ENCODE results near the gene LRP8. TPM values are rescaled to one million over a fixed set of nuclear protein-coding genes. Genes with fewer than 3 reads are reported as not detected.
A peak's percentile ranks its signal among the peaks of the same experiment; 100 is the strongest.

LRP8 gene
- polyA plus RNA-seq, 6 donors from 2014 or later, result 0.21 to 1.5 (median 0.57) TPM; not detected in 1

DNA sequence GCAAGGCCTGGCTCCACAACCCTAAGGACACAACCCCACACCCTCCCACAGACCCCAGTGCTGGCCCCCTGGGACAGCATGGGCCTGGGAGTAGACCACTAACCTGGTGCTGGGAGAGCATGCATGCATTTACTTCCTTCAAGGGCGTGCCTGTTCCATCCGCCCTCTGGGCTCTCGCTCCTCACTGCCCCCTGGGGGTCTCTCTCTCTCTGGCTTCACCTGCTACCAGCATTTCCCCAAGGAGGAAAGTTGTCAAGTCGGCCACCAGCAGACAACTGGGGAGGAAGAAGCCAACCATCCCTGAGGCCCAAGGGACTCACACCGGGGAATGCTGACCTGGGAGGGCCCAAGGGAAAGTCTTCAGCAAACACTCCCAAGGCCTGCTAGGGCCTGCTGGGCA is 6.5 kb downstream of the LRP8 start:
- peaks cover 0 to 4% (median 0%) of the 10 kb centered on the region in 3 donors for H3K27me3 Mint-ChIP-seq
- ATAC-seq (ENCODE audit: low read depth in 2 of 2) (no peak), DNase-seq (no peak)
- peaks cover 23 to 38% (median 29%) of the 10 kb centered on the region in 3 donors for H3K4me1 Mint-ChIP-seq
- no peaks in the 10 kb centered on the region for H3K36me3 Mint-ChIP-seq
- H3K4me3 Mint-ChIP-seq, result no peak overlapping the region
- no peak overlapping the region for H3K27ac Mint-ChIP-seq
- no peaks in the 10 kb centered on the region for H3K9me3 Mint-ChIP-seq

DNA sequence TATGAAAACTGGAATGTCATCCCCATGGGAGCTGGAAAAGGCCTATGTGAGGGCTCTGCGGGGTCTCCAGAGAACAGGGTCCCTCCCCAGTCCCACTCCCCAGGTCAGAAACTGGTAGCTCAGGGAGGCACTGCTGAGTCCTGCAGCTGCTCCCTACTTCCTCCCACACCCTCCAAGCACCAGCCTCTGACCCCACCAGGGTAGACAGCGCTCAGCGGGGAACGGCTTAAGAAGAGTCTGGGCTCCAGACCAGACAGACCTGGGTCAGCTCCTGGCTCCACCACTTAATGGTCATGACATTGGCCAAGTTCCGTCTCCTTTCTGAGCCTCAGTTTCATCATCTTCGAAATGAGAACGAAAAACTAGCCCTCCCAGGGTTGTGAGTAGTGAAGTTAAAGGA is 7.2 kb downstream of the LRP8 start:
- ATAC-seq (ENCODE audit: low read depth in 2 of 2) (no peak), DNase-seq (no peak)
- peaks cover 0 to 4% (median 0%) of the 10 kb centered on the region in 3 donors for H3K27me3 Mint-ChIP-seq
- H3K36me3 Mint-ChIP-seq, result no peaks in the 10 kb centered on the region
- no peaks in the 10 kb centered on the region for H3K9me3 Mint-ChIP-seq
- H3K4me1 Mint-ChIP-seq, result peaks cover 16 to 35% (median 25%) of the 10 kb centered on the region in 3 donors
- H3K4me3 Mint-ChIP-seq, result no peak overlapping the region
- no peak overlapping the region for H3K27ac Mint-ChIP-seq

DNA sequence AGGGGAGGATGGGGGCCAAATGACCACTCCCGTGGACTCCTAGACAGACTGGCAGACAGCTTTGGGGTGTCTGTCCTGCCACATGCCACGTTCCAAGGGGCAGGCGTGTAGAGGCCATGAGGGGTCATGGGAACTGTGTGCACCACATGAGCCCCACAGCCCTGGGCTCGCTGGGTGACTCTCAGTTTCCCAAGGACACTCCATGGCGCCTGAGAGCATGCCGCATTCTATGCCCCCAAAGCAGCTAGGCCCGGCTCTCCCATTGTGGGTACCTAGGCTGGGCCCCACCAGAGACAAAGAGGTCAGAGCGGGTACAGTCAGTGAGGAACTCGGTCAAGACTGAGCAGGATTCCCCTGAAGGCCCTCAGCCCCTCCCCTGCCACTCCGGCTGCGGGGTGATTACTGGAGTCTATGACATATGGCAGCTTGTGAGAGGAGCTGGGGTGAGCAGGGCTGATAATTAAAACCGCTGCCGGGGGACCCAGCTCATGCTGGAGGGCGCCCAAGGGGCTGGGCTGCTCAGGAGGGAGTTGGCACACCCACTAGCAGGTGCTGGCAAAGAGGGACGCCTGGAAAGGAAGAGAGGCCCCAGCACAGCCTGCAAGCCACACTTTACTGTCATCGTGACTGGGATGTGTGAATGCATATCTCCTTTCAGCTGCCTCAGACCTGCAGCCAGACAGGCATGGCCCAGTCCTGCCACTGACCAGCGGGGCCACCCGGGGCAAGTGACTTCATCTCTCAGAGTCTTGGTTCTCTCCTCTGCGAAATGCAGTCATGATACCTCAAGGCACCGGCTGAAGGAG is 8.4 kb downstream of the LRP8 start:
- DNase-seq (no peak), ATAC-seq (ENCODE audit: low read depth in 2 of 2) (no peak)
- peaks cover 16 to 33% (median 20%) of the 10 kb centered on the region in 3 donors for H3K4me1 Mint-ChIP-seq
- peaks cover 0 to 4% (median 0%) of the 10 kb centered on the region in 3 donors for H3K27me3 Mint-ChIP-seq
- H3K4me3 Mint-ChIP-seq, result no peak overlapping the region
- H3K9me3 Mint-ChIP-seq, result no peaks in the 10 kb centered on the region
- no peaks in the 10 kb centered on the region for H3K36me3 Mint-ChIP-seq
- peak overlapping the region in 2 of 6 donors; percentile 63 to 69 for H3K27ac Mint-ChIP-seq

DNA sequence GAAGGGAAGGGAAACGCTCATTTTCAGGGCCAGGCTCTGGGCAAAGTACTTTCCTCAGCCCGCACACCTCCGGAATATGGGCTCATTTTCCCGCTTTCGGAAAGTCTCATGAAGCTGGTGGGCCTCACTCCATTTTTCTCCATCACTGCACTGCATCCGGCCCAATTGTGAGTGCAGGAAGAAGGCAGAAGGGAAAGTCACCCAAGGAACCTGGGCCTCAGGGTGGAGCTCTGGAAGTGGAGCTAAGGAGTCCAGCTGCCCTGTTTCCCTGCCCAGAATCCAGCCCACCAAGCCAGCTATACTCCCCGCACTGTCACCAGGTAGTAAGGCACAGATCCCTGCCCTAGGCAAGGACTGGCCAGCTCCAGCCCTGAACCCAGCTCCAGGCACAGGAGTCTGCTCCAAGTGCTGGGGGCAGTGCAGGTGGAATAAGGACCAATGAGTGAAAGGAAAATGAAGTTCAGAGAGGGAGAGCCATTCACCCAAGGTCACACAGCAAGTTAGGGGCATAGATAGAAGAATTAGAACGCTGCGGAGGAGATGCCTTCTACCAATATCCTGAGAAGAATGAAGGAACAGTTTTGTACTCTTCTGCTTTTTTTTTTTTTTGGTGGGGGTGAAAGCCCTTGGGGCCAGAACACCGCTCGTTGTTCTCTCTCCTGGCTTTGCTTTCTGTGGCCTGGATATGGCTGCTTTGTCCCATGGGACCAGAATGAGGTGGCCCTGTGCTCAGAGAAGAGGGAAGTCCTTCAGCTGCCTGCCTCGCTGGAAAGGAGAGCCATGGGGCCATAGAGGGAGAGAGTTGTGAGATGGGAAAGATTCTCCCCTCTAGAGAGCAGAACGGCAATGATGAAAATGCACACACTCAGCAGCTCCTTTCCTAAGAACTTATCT is 10.0 kb downstream of the LRP8 start:
- no peaks in the 10 kb centered on the region for H3K9me3 Mint-ChIP-seq
- H3K27me3 Mint-ChIP-seq, result peaks cover 0 to 4% (median 0%) of the 10 kb centered on the region in 3 donors
- peak overlapping the region in 2 of 6 donors; percentile 48 to 62 for H3K27ac Mint-ChIP-seq
- H3K36me3 Mint-ChIP-seq, result no peaks in the 10 kb centered on the region
- ATAC-seq (ENCODE audit: low read depth in 2 of 2) (peak; percentile 41 to 47), DNase-seq (no peak)
- H3K4me3 Mint-ChIP-seq, result peak overlapping the region in 1 of 8 donors; percentile 2
- peaks cover 23 to 42% (median 28%) of the 10 kb centered on the region in 3 donors for H3K4me1 Mint-ChIP-seq

DNA sequence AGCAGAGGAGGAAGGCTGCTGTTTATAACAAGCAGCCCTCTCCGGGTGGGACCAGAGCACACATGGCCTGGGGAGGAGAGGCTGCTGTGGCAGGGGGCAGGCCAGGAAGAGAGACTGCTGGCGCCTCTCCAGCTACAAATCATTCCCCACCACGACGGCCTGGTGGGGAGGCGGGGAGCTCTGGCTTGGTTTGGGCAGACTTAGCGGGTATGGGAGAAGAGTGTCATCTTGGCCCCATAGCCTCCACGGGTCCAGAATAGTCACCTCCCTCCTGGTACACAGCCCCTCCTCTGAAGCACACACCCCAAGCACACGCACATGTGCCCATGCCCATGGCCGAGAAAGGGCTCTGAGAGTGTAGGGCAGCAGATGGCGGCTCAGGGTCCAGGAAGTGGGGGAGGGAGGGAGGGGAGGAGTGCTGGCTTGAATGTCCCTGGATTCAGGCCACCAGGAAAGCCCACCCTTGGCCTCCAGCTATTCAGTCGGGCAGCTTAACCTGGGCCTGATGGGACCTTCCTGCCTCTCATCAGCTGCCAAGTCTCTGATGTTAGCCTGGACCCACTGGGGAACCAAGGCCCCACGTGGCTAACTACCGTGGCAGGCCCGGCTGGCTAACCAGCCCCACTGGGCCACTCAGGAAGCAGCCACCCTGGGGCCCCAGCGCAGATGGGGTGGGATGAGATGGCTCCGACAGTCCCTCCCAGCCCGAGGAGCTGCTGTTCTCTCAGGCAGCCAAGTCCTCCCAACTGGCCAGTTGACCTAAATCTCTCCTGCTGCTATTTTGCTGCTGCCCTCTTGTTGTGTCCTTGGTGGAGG is 10.9 kb downstream of the LRP8 start:
- H3K27ac Mint-ChIP-seq, result peak overlapping the region in 2 of 6 donors; percentile 70 to 75
- ATAC-seq (ENCODE audit: low read depth in 2 of 2) (no peak), DNase-seq (no peak)
- peaks cover 0 to 4% (median 0%) of the 10 kb centered on the region in 3 donors for H3K27me3 Mint-ChIP-seq
- H3K4me1 Mint-ChIP-seq, result peaks cover 19 to 42% (median 28%) of the 10 kb centered on the region in 3 donors
- no peak overlapping the region for H3K4me3 Mint-ChIP-seq
- no peaks in the 10 kb centered on the region for H3K9me3 Mint-ChIP-seq
- no peaks in the 10 kb centered on the region for H3K36me3 Mint-ChIP-seq

DNA sequence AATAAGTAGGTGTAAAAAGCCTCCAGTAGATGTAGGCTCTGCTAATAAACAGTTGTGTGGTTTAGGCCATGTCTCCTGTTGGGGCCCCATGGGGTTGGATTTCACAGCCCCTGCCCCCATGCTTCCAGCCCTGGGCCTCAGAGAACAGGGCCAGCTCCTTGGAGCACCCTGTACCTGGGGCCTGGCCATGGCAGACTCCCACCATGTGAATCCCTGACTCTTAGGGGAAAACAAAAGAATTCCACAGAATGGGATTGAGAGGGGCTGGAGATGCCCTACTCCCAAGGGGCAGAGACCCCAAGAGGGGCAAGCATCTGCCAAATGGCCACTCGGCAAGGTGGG is 11.5 kb downstream of the LRP8 start:
- Mint-ChIP-seq H3K36me3 (no peaks in the 10 kb centered on the region), H3K4me3 (peak overlapping the region in 1 of 8 donors; percentile 12), H3K9me3 (no peaks in the 10 kb centered on the region), H3K27ac (peak overlapping the region in 2 of 6 donors; percentile 70 to 75), H3K27me3 (peaks cover 0 to 4% (median 0%) of the 10 kb centered on the region in 3 donors), H3K4me1 (peaks cover 19 to 38% (median 33%) of the 10 kb centered on the region in 3 donors)
- DNase-seq (no peak), ATAC-seq (ENCODE audit: low read depth in 2 of 2) (no peak)

DNA sequence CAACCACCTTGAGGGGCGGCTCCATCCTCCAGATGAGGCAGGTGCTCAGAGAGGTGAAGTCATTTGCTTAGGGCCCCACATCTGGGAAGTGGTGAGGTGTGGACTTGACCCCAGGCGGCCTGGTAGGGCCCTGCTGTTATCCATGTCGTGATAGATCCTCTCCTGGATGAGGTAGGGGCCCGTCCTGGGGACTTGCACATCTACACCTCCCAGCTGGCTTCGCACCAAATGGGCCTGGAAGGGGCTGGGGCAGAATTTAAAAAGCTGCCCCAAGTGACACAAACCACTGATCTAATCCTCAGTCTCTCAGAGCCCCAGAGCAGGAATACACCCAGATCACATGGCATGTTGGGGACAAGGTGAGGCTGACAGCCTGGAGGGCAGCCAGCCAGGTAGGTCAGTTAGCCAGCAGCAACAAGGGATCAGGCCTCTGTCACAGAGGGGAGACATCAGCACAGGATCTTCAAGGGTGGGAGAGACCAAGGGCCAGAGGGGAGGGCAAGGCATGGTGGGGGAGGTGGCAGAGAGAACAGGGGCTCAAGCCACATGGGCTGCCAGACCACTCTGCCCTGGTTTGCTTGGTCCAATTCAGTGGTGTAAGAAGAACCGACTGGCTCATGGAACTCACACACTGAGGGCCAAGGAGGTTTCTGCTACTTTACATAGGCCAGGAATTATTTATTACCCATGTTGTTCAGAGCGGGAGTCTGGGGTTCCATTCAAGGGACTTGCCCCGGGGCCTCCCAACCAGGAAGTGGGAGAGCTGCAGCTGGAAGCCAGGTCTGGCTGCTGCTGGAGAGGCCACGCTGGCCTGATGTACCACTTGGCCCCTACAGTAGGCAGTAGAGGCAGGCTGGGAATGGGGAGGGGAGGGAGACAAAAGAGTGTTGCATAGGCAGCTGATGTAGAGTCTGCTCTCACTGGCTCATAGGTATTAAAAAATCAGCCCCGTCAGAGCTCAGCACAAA is 12.1 kb downstream of the LRP8 start:
- no peak overlapping the region for H3K4me3 Mint-ChIP-seq
- no peak for DNase-seq
- H3K4me1 Mint-ChIP-seq, result peaks cover 19 to 32% (median 30%) of the 10 kb centered on the region in 3 donors
- peak overlapping the region in 2 of 6 donors; percentile 54 to 75 for H3K27ac Mint-ChIP-seq
- H3K36me3 Mint-ChIP-seq, result no peaks in the 10 kb centered on the region
- H3K9me3 Mint-ChIP-seq, result no peaks in the 10 kb centered on the region
- ATAC-seq (ENCODE audit: low read depth in 2 of 2), result no peak
- H3K27me3 Mint-ChIP-seq, result peaks cover 0 to 4% (median 0%) of the 10 kb centered on the region in 3 donors

DNA sequence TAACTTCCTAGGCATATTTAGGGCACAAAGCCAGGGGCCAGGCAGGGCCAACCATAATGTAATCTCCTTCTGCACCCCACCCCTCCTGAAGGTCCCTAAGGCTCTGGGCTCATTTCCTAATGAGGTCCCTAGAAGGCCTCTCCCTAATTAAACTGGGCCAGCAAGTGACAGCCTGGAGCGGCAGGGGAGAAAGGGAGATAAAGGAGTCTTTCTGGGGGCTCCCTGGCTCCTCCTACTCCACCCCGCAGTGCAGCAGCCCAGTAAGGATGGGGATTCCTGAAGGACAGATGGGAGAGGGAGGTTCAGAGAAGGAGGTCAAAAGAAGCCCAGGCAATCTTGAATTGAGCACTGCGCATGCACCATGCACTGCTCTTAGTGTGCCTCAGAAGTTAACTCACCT is 12.8 kb downstream of the LRP8 start:
- H3K27me3 Mint-ChIP-seq, result peaks cover 0 to 4% (median 0%) of the 10 kb centered on the region in 3 donors
- no peak overlapping the region for H3K4me3 Mint-ChIP-seq
- DNase-seq, result no peak
- H3K27ac Mint-ChIP-seq, result no peak overlapping the region
- H3K36me3 Mint-ChIP-seq, result no peaks in the 10 kb centered on the region
- peaks cover 19 to 32% (median 30%) of the 10 kb centered on the region in 3 donors for H3K4me1 Mint-ChIP-seq
- ATAC-seq (ENCODE audit: low read depth in 2 of 2), result no peak
- no peaks in the 10 kb centered on the region for H3K9me3 Mint-ChIP-seq

DNA sequence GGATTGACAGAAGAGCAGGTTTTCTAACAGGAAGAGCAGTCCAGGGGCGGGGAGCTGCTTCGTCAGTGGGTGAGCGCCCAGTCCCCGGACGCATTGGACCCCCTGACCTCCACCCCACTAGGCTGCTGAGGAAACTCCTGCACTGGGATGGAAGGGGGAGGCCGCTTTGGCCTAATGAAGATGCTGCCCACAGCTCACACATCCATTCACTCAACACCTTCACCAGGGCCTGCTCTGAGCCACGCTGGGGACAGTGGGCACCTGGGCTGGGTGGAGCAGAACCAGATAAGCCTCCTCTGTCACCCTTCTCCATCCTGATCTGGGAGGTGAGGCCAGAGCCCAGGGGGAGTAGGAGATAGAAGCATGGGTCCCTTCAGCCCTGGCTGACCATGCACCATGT is 13.3 kb downstream of the LRP8 start:
- Mint-ChIP-seq H3K9me3 (no peaks in the 10 kb centered on the region), H3K27me3 (peaks cover 0 to 4% (median 0%) of the 10 kb centered on the region in 3 donors), H3K36me3 (no peaks in the 10 kb centered on the region), H3K4me3 (no peak overlapping the region), H3K4me1 (peaks cover 19 to 32% (median 30%) of the 10 kb centered on the region in 3 donors), H3K27ac (peak overlapping the region in 1 of 6 donors; percentile 94)
- ATAC-seq (ENCODE audit: low read depth in 2 of 2) (no peak), DNase-seq (no peak)

DNA sequence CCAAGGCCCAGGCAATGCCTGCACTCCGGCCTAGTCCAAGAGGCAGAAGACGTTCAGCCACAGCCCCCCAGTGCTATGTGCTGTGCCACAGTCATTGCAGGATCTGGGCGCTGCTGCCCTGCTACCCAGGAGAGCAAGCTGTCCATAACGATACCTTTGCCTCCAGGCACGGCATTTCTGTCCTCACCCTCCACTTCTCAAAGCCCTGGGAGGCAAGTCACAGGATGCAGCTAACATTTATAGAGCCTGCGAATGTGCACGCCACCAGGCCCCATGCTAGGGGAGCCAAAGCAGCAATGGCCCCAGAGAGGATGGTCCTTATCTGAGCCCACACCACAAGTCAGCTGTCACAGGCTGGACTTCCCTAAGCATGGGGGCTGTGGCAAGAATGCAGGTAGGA is 13.8 kb downstream of the LRP8 start:
- Mint-ChIP-seq H3K4me1 (peaks cover 19 to 32% (median 30%) of the 10 kb centered on the region in 3 donors), H3K36me3 (no peaks in the 10 kb centered on the region), H3K4me3 (no peak overlapping the region), H3K27me3 (peaks cover 0 to 4% (median 0%) of the 10 kb centered on the region in 3 donors), H3K27ac (peak overlapping the region in 1 of 6 donors; percentile 94), H3K9me3 (no peaks in the 10 kb centered on the region)
- no peak for ATAC-seq (ENCODE audit: low read depth in 2 of 2)
- no peak for DNase-seq

DNA sequence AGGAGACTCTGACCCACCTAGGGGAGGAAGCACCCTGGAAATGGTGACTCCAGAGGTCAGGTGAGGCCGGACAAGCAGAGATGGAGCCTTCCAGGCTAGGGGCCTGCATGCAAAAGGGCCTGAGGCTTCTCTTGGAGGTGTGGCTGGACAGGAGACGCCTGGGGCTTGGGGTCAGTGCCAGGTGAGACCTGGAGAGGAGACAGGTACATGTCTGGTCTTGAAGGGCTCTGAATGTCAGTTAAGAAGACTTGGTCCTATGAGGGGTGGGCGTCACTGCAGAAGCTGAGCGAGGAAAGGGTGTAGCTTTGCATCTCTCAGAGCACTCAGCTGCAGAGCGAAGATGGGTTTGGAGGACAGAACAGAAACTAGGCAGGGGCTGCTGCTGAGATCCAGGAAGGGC is 14.3 kb downstream of the LRP8 start:
- H3K27ac Mint-ChIP-seq, result peak overlapping the region in 2 of 6 donors; percentile 63 to 67
- no peaks in the 10 kb centered on the region for H3K36me3 Mint-ChIP-seq
- H3K4me3 Mint-ChIP-seq, result no peak overlapping the region

DNA sequence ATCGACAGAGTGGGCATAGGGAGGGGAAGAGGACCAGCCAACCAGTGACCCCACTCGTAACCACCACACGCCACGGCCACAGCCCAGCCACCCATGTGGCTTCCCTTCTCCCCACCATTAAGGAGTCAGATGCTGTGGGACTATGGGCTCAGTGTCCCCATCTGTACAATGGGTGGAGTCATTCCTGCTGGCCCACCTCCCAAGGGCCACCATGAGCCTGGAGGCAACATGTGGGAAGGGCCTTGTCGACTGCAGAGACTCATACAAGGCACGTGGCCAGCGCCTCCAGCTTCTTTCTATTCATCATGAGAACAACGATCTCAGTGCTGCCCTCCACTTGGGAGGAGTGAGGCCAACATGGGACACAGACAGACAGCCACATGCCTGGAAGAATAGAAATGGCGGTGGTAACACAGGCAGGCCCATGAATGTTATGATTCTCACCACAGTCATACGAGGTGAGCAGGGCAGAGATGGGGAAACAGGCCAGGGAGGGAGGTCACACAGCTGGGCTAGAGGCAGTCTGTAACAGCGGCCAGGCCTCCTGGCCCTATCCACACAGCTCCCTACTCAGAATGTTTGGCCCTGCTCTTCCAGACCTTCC is 16.1 kb downstream of the LRP8 start:
- DNase-seq (no peak), ATAC-seq (ENCODE audit: low read depth in 2 of 2) (no peak)
- no peak overlapping the region for H3K4me3 Mint-ChIP-seq
- peaks cover 11 to 22% (median 21%) of the 10 kb centered on the region in 3 donors for H3K4me1 Mint-ChIP-seq
- H3K27me3 Mint-ChIP-seq, result peaks cover 0 to 4% (median 0%) of the 10 kb centered on the region in 3 donors
- no peaks in the 10 kb centered on the region for H3K36me3 Mint-ChIP-seq
- H3K9me3 Mint-ChIP-seq, result no peaks in the 10 kb centered on the region
- no peak overlapping the region for H3K27ac Mint-ChIP-seq

More for the DNA sequence above, 14.3 kb downstream of the LRP8 start:
- ATAC-seq (ENCODE audit: low read depth in 2 of 2), result no peak
- DNase-seq, result no peak
- H3K9me3 Mint-ChIP-seq, result no peaks in the 10 kb centered on the region
- peaks cover 0 to 4% (median 0%) of the 10 kb centered on the region in 3 donors for H3K27me3 Mint-ChIP-seq
- peaks cover 19 to 31% (median 30%) of the 10 kb centered on the region in 3 donors for H3K4me1 Mint-ChIP-seq
